Hematopoietic multipotent progenitor cell treated with erythropoietin and hydrocortisone succinate and interleukin-3 and kit ligand, for 6 days (in vitro differentiated cells): ENCODE measurements around the gene MAP4K5.
"Not testable (repeated sequence)": the region's sequence is repeated elsewhere in the genome, so short reads cannot be mapped to it uniquely, and the experiment has no call there.

Experiments used
- DNase-seq: peaks from one replicate; pipeline ENCODE4 v3.0.0-alpha.2; 2015

MAP4K5 gene

DNA sequence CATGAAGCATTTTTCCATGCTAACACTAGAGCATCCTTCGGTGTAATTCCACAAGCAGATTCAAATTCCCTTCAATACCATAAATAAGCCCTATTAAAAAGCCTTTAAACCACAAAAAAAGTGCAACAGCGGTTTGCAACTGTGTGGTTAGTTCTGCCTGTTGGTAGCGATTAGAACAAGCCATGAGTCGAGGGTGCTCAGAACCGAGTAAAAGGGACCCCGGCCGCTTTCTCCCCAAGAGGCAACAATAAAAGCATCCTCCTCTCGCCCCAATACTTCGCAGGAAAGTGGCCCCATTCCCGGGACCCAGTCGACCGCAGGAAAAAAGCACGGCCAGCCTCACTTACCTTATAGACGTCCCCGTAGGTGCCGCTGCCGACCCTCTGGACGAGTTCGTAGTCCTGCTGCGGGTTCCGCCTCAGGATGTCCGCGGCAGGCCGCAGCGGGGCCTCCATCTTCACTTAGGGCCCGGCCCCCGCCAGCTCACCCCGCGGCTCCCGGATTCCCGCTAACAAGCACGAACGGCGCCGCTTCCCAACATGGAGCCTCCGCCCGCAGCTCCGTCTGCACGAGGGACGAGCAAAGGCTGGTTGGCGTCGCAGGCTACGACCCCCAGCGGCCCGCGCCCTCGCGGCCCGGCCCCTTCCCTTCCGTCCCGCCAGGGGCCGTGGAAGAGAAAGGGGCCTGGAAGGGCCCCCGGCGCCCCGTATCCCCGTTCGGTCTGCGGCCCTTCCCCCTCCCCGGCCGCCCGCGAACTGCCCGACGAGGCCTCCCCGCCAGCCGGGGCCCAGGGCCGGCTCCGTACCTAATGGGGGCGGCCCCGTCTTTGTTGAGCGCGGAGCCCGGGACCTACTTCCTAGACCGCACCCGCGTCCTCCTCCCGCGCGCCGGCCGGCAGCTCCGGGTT lies 521 bp downstream of the MAP4K5 start:
- peak; percentile 77 for DNase-seq

DNA sequence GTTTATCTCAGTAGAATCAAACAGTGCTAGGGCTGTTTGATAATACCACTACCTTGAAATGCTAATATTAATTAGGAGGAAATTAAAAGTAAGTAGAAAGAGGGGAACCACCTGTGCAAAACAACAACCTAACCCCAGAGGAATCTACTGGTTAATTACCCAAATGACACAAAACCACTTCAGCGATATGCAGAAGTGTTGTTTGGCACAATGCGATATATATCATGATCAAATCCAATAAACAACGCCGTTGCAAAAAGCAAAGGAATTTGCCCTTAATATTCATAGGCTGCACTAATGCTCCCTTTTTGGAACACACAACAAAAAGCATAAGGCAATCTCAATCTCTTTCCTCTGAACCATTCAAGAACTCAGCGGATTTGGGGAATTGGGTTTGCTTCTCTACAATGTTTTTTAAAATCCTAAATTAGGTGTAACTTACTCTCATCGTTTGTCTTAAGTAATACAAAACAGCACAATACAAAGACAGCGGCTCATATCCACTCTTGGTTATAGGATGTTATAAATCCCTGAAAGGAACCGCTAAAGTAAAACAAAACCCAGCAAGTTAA lies 1.5 kb downstream of the MAP4K5 start:
- no peak for DNase-seq

DNA sequence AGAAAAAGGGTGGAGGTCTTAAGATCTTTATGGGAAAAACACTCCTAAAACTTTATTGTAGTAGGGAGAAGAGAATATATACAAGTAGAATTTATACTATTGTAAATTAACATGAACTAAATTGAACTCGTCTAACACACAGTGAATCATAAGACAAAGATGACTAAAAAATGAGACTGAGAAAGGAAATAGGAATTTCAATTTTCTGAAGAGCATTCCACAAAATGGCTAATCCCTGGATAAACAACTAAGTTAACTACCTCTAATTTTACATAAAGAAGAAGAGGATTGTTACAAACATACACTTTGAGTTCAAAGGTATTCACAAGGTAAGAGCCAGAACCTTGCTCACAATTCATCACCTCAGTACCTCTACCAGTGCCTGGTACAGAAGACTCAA lies 2.0 kb downstream of the MAP4K5 start:
- DNase-seq = no peak

DNA sequence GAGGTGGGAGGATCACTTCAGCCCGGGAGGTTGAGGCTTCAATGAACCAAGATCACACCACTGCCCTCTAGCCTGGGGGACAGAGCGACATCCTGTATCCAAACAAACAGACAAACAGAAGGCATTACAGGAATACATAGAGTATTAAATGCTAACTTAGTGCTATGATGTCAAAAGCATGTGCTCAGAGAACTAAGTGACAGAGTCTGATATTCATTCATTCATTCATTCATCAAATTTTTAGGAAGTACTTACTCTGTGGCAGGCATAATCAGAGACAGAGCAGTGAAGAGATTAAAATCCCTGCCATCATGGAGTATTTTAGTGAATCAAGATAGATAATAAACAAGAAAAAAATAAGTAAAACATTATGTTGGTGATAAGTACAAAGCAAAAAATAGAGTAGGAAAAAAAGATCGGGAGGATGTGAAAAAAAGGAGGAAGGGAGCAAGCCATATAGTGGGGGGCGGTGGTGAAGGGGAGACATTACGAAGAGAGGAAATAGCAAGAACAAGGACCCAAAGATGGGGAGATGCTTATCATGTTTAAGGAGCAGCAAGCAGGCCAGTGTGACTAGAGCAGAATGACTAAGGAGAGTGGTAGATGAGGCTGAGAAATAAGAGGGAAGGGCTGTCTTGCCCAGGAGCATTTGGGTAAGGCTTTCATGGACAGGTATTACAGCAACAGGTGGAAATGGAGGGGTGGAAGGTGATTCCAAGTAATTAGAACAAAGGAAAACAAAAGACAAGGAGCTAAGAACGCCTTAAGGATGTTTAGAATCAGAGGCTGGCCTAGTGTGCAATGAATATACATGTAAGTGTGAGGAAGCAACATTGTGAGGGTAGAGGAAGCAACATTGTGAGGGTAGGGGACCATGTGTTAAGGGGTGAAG lies 2.8 kb downstream of the MAP4K5 start:
- DNase-seq = peak; percentile 55

DNA sequence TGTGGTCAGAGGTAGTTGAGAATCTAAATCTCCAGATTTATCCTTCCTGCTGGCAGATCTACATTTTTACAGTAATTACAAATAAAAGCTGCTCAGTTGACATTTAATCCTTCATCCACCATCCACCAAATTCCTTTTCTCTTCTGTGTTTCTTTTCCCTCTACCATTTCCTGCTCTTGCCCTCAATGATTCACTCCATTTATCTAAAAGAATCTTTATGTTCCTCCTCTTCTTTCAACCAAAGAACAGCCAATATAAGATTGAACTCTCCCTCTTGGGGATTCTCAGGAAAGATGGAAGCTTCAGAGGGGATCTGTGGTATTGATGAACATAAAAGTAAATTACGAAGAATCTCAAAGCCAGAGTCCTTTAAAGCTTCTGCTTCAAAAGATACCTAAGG lies 4.4 kb downstream of the MAP4K5 start:
- no peak for DNase-seq

DNA sequence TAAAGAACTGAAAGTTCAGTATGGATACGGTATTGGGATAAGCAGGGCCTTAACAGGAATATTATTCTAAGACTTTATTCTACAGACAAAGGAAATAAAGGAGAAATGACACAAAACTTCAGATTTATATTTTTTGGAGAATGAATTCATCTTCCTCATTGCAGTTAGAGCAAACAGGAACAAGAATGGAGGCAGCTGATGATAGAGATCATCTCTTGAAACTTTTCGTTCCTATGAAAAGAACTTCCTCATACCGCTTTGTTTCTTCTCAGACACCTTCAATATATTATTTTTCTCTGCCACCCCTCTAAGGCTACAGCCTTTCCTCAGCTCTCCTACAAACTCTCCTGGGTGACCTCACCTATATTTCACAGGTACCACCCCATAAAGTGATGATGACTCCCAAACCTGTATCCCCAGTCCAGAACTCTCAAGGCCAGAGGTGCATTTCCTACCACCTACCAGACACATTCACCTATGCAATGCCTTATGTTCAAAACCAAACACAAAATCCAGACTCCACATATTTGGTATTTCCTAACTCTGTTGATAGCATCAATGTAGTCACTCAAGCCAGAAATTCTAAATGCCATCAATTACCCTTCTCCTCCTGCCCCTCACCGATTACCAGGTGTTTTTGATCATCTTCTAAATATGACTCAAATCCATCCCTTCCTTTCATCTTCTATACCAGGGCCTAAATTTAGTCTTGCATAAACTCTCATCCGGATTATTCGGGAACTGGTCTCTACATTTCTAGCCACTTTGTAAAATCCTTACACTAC lies 7.4 kb downstream of the MAP4K5 start:
- peak; percentile 51 for DNase-seq

DNA sequence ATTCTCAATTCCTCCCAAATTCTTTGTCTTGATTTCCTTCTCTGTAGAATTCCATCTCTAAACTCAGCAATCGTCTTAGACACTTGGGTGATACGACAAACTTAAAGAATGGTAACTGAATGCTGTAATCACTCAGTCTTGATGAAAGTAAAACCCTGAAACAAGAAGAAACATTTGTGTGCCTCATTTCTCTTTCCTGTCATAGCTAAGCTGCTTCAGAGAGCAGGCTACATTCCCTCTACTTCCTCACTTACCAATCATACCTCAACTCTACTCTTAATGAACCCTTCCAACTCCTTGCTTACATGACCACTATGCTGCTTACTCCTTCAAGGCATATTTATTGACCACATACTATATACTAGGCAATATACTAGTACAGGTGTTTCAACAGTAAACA lies 8.3 kb downstream of the MAP4K5 start:
- no peak for DNase-seq

DNA sequence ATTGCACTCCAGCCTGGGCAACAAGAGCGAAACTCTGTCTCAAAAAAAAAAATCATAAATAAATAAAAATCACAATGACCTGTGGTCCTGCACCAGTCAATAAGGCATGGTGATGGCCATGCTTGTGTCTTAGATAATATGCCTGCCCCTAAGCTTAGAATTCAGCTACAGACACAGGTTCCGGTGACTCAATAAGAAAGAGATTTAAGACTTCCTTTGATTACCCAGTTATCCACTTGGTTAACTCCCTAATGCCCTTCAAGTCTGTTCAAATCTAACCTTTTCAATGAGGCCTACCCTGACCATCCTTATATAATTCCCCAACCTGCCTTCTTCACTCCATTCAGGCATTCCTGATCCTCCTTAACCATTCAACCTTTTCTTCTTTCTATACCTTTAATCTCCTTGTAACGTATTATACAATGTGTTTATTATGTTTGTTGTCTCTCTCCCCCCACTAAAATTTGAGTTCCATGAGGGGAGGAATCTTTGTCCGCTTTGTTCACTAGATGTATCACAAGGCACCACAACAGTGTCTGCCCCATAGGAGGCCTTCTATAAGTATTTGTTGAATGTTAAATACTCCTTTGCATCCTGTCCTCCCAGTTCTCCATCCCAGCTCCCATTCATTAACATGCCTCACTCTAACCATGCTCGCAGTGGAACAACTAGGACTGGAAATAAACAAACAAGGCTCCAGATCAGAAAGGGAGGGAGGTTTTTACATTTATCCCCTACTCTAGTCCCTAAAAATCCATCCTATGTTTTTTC lies 8.9 kb downstream of the MAP4K5 start:
- DNase-seq = no peak

DNA sequence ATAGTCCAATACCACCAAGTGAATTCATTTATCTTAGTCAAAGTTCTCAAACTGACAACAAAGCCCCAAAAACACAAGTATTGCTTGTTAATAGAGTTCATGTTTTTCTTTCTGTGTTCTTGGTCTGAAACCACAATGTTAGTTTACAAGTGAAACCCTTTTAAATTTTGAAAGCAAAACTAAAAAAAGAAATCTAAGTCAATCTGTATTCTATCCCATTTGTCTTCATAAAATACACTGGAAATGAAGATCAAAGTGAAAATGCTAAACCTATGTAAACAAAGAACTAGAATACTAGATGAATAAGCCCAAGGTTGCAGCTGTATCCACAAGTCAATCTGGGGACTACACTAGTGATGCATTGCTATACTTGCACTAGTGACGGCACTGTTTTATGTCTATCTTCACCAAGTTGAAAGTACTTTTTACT lies 10.4 kb downstream of the MAP4K5 start:
- no peak for DNase-seq

DNA sequence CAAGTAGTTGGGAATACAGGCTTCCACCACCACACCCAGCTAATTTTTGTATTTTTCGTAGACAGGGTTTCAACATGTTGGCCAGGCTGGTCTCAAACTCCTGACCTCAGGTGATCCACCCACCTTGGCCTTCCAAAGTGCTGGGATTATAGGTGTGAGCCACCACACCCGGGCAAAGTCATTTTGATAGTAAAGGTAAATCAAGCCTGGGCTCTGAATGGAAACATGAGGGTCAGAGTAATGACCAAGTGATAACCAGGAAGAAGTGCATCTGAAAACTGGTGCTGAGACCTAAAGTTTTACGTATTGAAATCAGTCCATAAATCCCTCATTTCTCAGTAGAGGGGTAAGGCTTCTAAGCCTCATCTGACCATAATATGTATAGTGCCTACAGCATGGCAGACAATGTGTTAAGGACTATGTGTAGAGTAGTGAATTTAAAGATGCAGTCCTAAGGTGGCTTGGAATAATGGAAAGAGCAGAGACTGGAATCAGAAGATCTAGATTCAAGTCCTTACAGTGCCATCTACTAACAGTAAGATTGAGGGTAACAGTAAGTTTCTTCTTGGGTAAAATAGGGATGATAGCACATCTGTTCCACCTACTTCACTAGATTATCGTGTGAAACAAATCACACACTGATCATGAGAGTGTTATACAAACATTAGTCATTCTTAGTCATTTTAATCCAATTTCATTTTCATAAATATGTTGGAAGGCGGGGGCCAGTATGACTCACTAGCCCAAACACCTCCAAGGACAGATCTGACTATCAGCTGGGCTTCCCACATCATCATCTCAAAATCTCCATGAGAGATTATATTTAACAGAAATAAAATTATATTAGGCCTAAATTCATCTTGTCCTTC lies 11.2 kb downstream of the MAP4K5 start:
- DNase-seq = peak; percentile 17

DNA sequence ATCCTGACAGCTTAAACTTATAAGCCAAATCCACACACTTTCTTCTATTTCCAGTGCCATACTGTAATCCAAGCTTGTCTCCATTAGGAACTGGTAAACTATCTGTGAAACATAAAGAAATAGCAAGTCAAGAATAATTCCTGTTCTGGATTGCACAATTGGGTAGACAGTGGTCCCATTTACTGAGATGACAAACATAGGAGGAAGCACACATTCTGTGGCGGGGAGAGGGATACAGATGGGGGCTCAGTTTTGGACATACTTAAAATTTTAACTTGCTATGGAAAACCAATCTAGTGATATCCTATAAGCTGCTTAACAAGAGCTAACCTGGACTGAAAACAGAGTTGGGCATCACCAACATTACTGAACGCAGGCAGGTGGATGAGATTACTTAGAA lies 16.3 kb downstream of the MAP4K5 start:
- no peak for DNase-seq

DNA sequence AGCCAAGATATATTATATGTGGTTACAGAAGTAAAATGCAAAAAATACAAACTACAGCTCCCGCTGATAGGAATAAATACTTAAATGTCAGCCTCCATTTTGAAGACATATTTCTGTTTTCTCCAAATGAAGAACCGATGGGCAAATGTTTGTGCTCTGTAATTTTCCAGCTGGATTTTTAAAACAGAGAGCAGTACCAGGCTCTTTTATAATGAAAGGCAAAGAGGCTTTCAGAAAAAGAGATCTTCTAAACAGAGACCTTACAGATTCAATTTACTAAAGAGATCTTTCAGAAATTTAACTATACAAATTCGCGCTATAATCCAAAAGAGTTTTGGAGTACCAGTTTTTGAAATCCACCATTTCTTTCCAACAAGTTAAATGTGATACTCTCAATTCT lies 19.9 kb downstream of the MAP4K5 start:
- no peak for DNase-seq

DNA sequence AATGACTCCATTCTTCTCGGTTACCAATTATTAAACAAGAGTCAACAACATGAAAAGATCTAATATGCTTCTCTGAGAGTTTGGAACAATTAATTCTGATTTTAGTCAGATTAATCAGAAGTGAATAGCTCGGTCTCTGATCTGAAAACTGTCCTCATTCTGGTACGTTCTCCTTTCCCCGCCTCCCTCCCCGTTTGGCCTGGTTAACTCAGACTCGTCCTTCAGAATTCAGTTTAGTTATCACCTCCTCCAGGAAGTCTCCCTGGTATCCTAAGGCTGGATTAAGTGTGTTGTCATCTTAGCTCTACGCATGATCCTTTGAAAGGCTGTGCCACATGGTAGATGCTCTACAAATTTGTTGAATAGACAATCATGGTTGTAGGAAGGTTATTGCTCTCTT lies 22.2 kb downstream of the MAP4K5 start:
- DNase-seq = no peak

DNA sequence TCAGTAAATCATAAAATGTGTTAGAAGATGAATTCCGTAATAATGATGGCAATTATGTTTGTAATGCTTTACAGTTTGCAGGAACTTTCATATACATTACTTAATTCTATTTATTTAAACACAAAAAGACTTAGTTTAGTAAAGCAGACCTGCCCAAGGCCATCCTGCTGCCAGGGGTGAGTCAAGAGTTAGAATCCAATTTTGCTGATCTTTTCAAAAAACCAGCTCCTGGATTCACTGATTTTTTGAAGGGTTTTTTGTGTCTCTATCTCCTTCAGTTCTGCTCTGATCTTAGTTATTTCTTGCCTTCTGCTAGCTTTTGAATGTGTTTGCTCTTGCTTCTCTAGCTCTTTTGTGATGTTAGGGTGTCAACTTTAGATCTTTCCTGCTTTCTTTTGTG lies 25.3 kb downstream of the MAP4K5 start:
- DNase-seq = not testable (repeated sequence)

DNA sequence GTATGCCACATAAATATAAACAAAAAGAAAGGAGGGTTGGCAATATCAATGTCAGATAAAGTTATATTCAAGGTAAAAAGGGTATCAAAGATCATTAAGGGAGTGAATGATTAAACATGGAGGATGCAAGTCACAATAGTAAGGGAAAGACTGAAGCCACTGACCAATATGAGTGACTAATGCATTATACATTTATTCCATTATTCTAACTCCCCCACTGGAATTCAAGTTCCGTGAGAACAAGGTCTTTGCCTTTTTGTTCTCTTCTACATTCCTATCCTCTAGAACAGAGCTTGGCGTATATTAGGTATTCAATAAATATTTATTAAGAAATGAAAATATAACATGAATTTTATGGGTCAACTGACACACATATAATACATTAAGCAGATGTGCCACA lies 30.7 kb downstream of the MAP4K5 start:
- no peak for DNase-seq

DNA sequence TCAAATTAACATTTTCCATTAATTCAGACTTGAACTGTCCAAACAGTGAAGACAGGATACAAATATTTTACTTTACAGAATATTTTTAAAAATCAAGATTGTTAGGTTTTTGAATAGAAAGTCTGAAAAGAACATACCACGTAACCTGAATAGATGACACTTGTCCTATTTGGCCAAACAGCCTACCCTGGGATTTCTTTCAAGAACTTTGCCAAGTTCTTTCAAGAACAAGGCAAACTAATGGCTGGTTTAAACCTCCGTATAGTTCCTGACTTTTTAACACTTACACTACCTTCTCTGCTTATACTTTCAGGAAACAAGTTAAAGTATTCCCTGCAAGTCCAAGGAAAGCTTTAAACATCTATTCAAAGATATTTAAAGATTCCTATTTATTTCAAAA lies 35.0 kb downstream of the MAP4K5 start:
- no peak for DNase-seq

DNA sequence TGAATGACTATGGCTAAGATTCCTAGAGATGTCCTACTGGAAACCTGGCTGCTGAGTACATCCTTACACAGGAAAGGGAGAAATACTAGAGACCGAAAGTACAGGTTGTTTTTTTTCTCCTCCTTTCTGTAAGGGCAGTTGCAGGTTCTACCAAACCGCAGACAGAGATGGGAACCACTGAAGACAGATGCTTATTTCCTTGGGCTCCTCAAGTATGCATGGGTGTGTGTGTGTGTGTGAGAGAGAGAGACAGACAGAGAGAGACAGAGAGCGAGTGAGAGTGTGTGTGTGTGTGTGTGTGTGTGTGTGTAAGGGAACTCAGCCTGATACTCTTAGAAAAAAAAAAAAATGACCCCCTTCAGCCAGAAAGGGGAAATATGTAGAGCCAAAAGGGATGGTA lies 42.5 kb downstream of the MAP4K5 start:
- no peak for DNase-seq

DNA sequence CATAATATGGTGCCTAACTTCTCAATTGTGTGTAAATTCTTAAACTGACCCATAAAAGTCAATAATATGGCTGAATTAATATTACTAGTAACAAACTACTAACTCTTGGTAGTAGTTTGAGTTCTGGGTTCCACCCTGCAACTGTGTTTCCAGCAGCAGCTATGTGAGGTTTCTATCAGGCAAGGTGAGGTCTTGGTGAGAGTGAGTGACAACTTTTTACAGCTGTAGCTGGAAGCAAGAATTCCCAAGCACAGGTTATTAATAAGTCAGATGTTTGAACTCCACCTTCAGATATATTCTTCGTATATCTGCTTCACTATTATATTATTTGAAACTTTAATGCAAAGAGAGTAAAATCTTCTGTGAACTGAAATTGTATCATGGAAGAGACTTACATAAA lies 43.8 kb downstream of the MAP4K5 start:
- DNase-seq = no peak

DNA sequence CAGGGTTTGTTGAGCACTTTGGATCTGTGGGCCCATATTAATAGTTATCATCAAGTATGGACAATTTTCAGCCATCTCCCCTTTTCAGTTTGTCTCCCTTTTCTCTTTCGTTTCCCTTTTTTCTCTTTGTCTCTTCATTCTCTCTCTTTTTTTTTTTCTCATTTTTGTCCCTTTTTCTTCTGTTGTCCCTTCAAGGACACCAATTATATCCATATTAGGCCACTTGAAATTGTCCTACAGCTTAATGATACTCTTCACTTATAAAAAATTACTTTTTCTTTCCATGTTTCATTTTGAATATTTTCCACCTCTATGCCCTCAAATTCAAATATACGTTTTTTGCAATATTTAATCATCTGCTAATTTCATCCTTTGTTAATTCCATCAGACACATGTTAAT lies 53.3 kb downstream of the MAP4K5 start:
- DNase-seq = no peak

DNA sequence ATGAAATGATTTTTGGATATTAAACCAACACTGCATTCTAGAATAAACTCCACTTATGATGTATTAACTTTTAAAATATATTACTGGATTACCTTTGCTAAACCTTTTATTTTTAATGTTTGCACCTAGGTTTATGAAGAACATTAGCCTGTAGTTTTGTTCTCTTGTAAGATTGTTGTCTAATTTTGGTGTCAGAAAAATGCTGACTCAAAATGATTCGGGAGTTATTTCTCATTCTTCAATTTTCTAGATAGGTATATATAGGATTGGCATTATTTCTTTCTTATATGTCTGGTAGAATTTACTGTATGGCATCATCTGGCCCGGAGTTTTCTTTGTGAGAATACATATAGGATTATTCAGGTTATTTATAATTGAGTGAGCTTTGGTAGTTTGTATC lies 54.6 kb downstream of the MAP4K5 start:
- no peak for DNase-seq

DNA sequence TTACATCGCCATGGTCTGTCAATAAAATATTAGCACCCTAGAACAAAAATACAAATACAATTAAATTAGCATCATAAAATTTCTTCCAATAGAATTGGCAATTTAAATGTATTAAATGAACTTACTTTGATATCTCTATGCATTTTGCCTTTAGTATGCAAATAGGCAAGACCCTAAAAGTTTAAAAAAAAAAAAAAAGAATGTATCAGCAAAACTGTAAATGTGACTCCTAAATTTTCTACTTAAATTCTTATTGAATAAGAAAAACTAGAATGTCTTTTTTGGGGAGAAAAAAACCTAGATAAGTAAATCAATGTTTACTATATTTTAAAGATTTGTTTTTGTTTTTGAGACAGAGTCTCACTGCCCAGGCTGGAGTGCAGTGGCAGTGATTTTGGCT lies 56.2 kb downstream of the MAP4K5 start:
- DNase-seq = no peak
